ENCODE results near the gene SC5D. TPM values are rescaled to one million over a fixed set of nuclear protein-coding genes. Genes with fewer than 3 reads are reported as not detected.

SC5D gene
- polyA plus RNA-seq, 3 donors: 12.8 to 19.7 (median 18.0) TPM

- 69 to 89% (median 88%) methylated on average over 4 of the region's 4 CpGs for WGBS, 3 donors
- no peak overlapping the region for H3K27ac ChIP-seq (ENCODE audit: low read depth, low read length)
Measured at GRCh38 chr11:121282886-121283502, 9.6 kb upstream of the SC5D start.

GRCh38 chr11:121291319-121291718 lies 1.3 kb upstream of the SC5D start:
- WGBS, 3 donors: 82 to 92% (median 88%) methylated on average over 3 of the region's 3 CpGs

GRCh38 chr11:121291896-121292494 lies 576 bp upstream of the SC5D start:
- WGBS, 3 donors: 1 to 2% (median 1%) methylated on average over 19 of the region's 19 CpGs
- H3K27ac ChIP-seq (ENCODE audit: low read depth, low read length): no peak overlapping the region

More at GRCh38 chr11:121291319-121291718, 1.3 kb upstream of the SC5D start:
- H3K27ac ChIP-seq (ENCODE audit: low read depth, low read length): no peak overlapping the region

DNA sequence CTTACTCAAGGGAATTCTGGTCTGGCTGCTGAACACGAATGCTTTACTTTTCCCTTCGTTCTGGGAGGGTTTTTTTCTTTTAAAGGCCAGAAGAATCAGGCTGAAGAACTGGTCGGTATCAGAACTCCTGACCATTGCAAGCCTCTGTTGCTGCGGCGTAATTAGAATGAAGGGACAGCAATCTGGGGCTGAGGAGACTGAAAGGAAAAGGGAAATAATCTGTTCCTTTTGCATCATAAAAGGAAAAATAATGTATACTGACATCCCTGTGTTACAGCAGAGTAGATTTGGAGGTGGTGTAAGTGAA lies 670 bp downstream of the SC5D start:
- no peak overlapping the region for H3K27ac ChIP-seq (ENCODE audit: low read depth, low read length)

GRCh38 chr11:121295246-121296029 lies 2.9 kb downstream of the SC5D start:
- H3K27ac ChIP-seq (ENCODE audit: low read depth, low read length): no peak overlapping the region
- WGBS, 3 donors: 88 to 92% (median 88%) methylated on average over 8 of the region's 8 CpGs

More for the DNA sequence above, 670 bp downstream of the SC5D start:
- 0 to 3% (median 1%) methylated on average over 5 of the region's 5 CpGs for WGBS, 3 donors

GRCh38 chr11:121297872-121298271 lies 5.3 kb downstream of the SC5D start:
- no peak overlapping the region for H3K27ac ChIP-seq (ENCODE audit: low read depth, low read length)
- 96 to 98% (median 96%) methylated on average over 5 of the region's 5 CpGs for WGBS, 3 donors

- 94 to 96% (median 96%) methylated on average over 5 of the region's 5 CpGs for WGBS, 3 donors
- no peak overlapping the region for H3K27ac ChIP-seq (ENCODE audit: low read depth, low read length)
Measured at GRCh38 chr11:121298774-121299173, 6.2 kb downstream of the SC5D start.

GRCh38 chr11:121299417-121299816 lies 6.8 kb downstream of the SC5D start:
- H3K27ac ChIP-seq (ENCODE audit: low read depth, low read length): no peak overlapping the region

DNA sequence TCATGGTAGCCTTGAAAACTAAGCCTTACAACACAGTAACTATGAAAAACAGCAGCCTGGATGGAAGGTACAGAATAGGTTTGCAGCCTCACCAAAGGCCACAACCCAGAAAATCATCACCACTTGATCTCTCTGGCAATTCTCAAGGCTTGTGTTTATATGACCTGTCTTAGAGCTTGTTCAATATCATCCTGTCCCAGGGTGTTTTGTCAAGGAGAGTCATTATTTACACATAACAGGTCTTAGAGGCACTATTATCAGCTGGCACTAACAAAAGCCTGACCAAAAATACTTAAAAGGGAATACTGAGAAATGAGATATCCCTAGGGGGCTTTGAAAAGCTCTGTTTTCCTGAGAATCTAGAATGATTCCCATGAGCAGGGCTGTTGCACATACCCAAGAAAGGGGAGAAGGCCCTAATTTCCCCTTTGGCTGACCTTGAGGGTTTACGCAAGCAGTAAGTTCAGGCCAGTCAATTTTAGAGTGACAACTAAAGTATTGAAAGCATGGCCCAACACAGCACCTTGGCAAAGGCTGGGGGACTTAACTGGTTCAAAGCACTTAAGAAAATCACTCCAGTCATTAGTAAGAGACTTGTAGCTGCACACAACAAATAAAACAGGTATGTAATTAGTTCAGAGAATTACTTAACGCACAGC lies 7.9 kb downstream of the SC5D start:
- WGBS, 3 donors: 83 to 87% (median 85%) methylated on average over 2 of the region's 2 CpGs
- no peak overlapping the region for H3K27ac ChIP-seq (ENCODE audit: low read depth, low read length)

DNA sequence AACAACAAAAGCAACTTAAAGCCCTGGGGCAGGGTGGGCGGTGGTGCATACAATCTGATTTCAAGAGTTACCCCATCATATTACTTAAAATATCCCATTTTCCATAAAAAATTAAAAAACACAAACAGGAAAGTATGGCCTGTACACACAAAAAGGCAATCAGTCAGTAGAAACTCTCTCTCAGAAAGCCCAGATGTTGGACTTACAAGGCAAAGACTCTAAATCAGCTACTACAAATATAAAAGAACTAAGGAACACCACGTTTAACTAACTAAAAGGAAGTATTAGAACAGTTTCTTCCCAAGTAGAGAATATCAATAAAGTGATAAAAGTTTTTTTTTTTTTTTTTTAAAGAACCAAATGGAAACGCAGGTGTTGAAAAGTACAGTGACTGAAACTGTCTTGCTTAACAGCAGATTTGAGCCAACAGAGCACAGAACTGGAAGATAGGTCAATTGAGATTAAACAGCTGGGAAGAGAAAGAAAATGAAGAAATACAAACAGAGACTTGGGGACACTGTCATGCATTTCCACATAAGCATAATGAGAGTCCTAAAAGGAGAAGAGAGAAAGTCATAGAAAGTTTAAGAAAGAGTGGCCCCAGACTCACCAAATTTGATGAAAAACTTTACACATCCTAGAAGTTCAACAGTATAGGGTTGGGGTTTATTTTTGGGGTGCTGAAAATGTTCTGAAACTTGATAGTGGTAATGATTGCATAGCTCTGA lies 8.6 kb downstream of the SC5D start:
- no peak overlapping the region for H3K27ac ChIP-seq (ENCODE audit: low read depth, low read length)
- WGBS, 3 donors: 70 to 74% (median 71%) methylated on average over 3 of the region's 3 CpGs

DNA sequence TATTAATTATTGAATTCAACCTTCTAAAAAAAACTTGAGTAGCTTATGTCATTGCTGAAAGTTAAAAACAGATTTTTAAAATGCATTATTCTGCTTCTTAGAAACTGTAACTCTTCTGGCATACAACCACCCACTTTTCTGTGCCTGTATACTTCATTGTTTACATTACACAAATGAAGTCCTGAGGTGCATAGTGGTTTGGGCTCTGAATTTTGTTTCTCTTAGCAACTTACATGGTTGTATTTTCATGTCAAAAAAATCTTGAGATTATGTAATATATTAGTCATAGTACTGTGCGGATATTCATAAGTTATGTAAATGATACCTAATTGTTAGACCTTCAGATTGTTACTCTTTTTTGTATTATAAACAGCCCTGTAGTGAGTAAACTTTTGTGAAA lies 12.2 kb downstream of the SC5D start:
- 94 to 96% (median 95%) methylated on average over 1 of the region's 1 CpG for WGBS, 3 donors
- H3K27ac ChIP-seq (ENCODE audit: low read depth, low read length): no peak overlapping the region

GRCh38 chr11:121308816-121309215 lies 16.2 kb downstream of the SC5D start:
- 88 to 93% (median 91%) methylated on average over 3 of the region's 3 CpGs for WGBS, 3 donors
- no peak overlapping the region for H3K27ac ChIP-seq (ENCODE audit: low read depth, low read length)

DNA sequence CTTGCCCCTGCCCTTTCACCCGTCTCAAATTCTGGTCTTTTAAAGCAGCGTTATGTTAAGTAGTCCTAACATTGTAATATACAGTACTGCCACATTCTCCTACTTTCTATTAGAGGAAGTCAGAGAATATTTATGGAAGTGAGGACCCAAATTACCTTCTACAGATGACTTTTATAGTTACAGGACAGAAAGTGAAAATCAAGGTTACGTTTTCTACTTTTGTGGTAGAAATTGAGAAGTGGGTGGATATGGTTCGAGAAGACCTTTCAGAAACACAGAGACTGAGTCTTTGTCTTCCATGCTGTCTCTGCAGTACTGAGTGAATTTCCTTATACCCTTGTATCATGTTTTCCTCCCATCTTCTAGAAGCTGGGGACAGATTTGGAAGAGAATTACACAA lies 17.1 kb downstream of the SC5D start:
- H3K27ac ChIP-seq (ENCODE audit: low read depth, low read length): no peak overlapping the region
- WGBS, 3 donors: 89 to 94% (median 91%) methylated on average over 4 of the region's 4 CpGs

DNA sequence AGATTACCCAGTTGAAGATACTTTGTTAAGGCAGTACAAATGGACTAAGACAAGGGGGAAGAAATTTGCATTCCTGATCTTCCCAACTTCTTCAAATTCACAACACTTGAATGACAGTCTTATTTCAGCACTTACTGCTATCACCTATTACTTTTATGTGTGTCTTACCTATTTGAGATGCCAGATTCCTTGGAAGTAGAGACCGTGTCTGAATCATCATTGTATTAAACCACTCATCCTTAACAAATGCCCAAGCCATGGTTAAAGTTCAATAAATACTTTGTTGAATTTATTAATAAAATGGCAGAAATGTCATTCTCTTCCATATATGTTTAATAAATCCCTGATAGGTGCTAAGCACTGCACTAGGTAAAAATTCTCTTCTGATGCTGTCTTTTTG lies 18.3 kb downstream of the SC5D start:
- WGBS, 3 donors: 91 to 100% (median 97%) methylated on average over 1 of the region's 1 CpG

GRCh38 chr11:121311373-121311772 lies 18.8 kb downstream of the SC5D start:
- no peak overlapping the region for H3K27ac ChIP-seq (ENCODE audit: low read depth, low read length)

More for the DNA sequence above, 18.3 kb downstream of the SC5D start:
- no peak overlapping the region for H3K27ac ChIP-seq (ENCODE audit: low read depth, low read length)

- WGBS, 3 donors: 82 to 88% (median 83%) methylated on average over 2 of the region's 2 CpGs
- H3K27ac ChIP-seq (ENCODE audit: low read depth, low read length): no peak overlapping the region
Measured at GRCh38 chr11:121312483-121312882, 19.9 kb downstream of the SC5D start.

- no peak overlapping the region for H3K27ac ChIP-seq (ENCODE audit: low read depth, low read length)
- 21 to 28% (median 27%) methylated on average over 7 of the region's 7 CpGs for WGBS, 3 donors
Measured at GRCh38 chr11:121318848-121319834, 26.6 kb downstream of the SC5D start.

Measured in adipose tissue (tissue), 3 donors.